PC-9 (cell line): Measurements from ENCODE around the gene PITX3. TPM values are rescaled to one million over a fixed set of nuclear protein-coding genes. Genes with fewer than 3 reads are reported as not detected.

Experiments
- BruUV-seq: library from RNA; stranded (reverse); fragments of 400-500 nt; replicated peaks from 2 replicates; lab custom pipeline; 2021; lab: Mats Ljungman, UMichigan
- CTCF ChIA-PET: fragments of 300-600 bp; sonication (Branson Sonifier 250); formaldehyde crosslinking; loops from one replicate; lab custom pipeline; 2022; ENCODE audit warnings: antibody characterized with exemption; lab: Charles Lee
- POLR2A ChIA-PET: fragments of 300-600 bp; sonication (Branson Sonifier 250); formaldehyde crosslinking; loops from one replicate; lab custom pipeline; 2022; ENCODE audit warnings: antibody characterized with exemption; ENCODE audit not compliant: unreplicated experiment; lab: Charles Lee
- DNase-seq, 2 experiments: peaks; one replicate each; pipeline versions ENCODE4 v3.0.0 to v3.0.0-alpha.2; 2015 to 2022; ENCODE audit warnings: mixed read lengths in 1 of 2
- H2AFZ ChIP-seq: fragments of 200-600 bp; sonication (generic); 2 replicates; pipeline ENCODE4 v1.8.1; 2017; ENCODE audit warnings: antibody characterized with exemption
- H3F3A ChIP-seq: fragments of 200-600 bp; sonication (generic); 2 replicates; pipeline ENCODE4 v1.8.1; 2017; ENCODE audit warnings: antibody characterized with exemption, mild to moderate bottlenecking, low read depth; ENCODE audit not compliant: insufficient read depth
- H3K27ac ChIP-seq: fragments of 200-600 bp; sonication (generic); 2 replicates; pipeline ENCODE4 v1.6.1; 2016; ENCODE audit warnings: mixed run types
- H3K27me3 ChIP-seq: fragments of 200-600 bp; sonication (generic); 2 replicates; pipeline ENCODE4 v1.6.1; 2016; ENCODE audit warnings: low read depth, mixed run types; ENCODE audit not compliant: insufficient read depth
- H3K36me3 ChIP-seq: fragments of 200-600 bp; sonication (generic); 2 replicates; pipeline ENCODE4 v1.6.1; 2016; ENCODE audit warnings: low read depth, mixed run types
- H3K4me1 ChIP-seq: fragments of 200-600 bp; sonication (generic); replicated peaks from 2 replicates; pipeline ENCODE4 v1.6.1; 2016; ENCODE audit warnings: mixed run types; ENCODE audit not compliant: insufficient read depth
- H3K4me2 ChIP-seq: fragments of 200-600 bp; sonication (generic); 2 replicates; pipeline ENCODE4 v1.6.1; 2017; ENCODE audit warnings: mixed run types
- H3K4me3 ChIP-seq: fragments of 200-600 bp; sonication (generic); 2 replicates; pipeline ENCODE4 v1.6.1; 2016; ENCODE audit warnings: mixed run types
- H3K79me2 ChIP-seq: fragments of 200-600 bp; sonication (generic); 2 replicates; pipeline ENCODE4 v1.6.1; 2017; ENCODE audit warnings: low read depth, mixed run types
- H3K9me2 ChIP-seq: fragments of 200-600 bp; sonication (generic); 2 replicates; pipeline ENCODE4 v1.8.1; 2017; ENCODE audit warnings: mild to moderate bottlenecking; ENCODE audit not compliant: insufficient read depth
- H3K9me3 ChIP-seq: fragments of 200-600 bp; sonication (generic); 2 replicates; pipeline ENCODE4 v1.8.1; 2016; ENCODE audit warnings: low read depth; ENCODE audit not compliant: insufficient read depth
- H4K20me1 ChIP-seq: fragments of 200-600 bp; sonication (generic); 2 replicates; pipeline ENCODE4 v1.8.1; 2017; ENCODE audit not compliant: insufficient read depth
- EZH2 ChIP-seq: fragments of 200-600 bp; sonication (generic); IDR thresholded peaks from 2 replicates; pipeline ENCODE4 v1.8.0; 2017; ENCODE audit warnings: antibody characterized with exemption, low read depth
- intact Hi-C: fragments of 100-400 bp; cut with micrococcal nuclease; formaldehyde crosslinking; loops from one replicate; pipeline ENCODE4 v1.10.0; 2022; ENCODE audit not compliant: unreplicated experiment
- total RNA-seq: library from RNA; stranded (reverse); gene quantifications from 2 replicates; pipeline ENCODE4 v1.2.3, GENCODE V29; 2021
- TF ChIP-seq, protein P1 (sequence below): fragments of 200-600 bp; sonication (generic); conservative IDR thresholded peaks from 2 replicates; pipeline ENCODE4 v1.6.1; 2017; ENCODE audit warnings: mixed run types, antibody characterized with exemption, mild to moderate bottlenecking, moderate library complexity

The PITX3 gene
- total RNA-seq, 1 experiment from 2014 or later = not detected

GRCh38 chr10:102234888-102235597 lies 6.3 kb downstream of the PITX3 start:
- POLR2A ChIA-PET = interaction anchor here (0.5 to 0.8 kb wide), 2 partner anchors 28 to 83 kb away, joined by 4 to 8 read pairs; no protein-coding TSS in a partner anchor
- CTCF ChIA-PET = interaction anchor here (0.6 to 0.7 kb wide), 3 partner anchors 36 to 932 kb away, joined by 6 to 12 read pairs (median 7); no protein-coding TSS in a partner anchor
- Histone ChIP-seq H3F3A (no peaks in the 10 kb centered on the region; the same call in 1 of the 2 replicates), H4K20me1 (no peaks in the 10 kb centered on the region), H3K36me3 (no peaks in the 10 kb centered on the region), H3K4me3 (no peak overlapping the region), H2AFZ (no peak overlapping the region), H3K4me2 (0 out of 2 replicates have a peak overlapping the region, but pooled peaks have one; percentile 6), H3K9me3 (no peaks in the 10 kb centered on the region), H3K9me2 (no peaks in the 10 kb centered on the region), H3K27ac (no peak overlapping the region), H3K27me3 (no peaks in the 10 kb centered on the region), H3K4me1 (0 out of 2 replicates have a peak, but pooled peaks cover 7% of the 10 kb centered on the region), H3K79me2 (no peaks in the 10 kb centered on the region)
- no peak for TF ChIP-seq EZH2
- BruUV-seq = no TSS peak
- intact Hi-C loops = loop anchor here (5.0 kb wide), 1 partner anchor 242 kb away; no protein-coding TSS in a partner anchor
- DNase-seq = no peak

GRCh38 chr10:102233997-102234396 lies 7.3 kb downstream of the PITX3 start:
- DNase-seq = no peak
- Histone ChIP-seq H4K20me1 (no peaks in the 10 kb centered on the region), H3F3A (no peaks in the 10 kb centered on the region; the same call in 1 of the 2 replicates), H3K36me3 (no peaks in the 10 kb centered on the region), H3K79me2 (no peaks in the 10 kb centered on the region), H3K4me3 (no peak overlapping the region), H3K4me2 (no peak overlapping the region), H3K27ac (no peak overlapping the region), H3K27me3 (no peaks in the 10 kb centered on the region), H2AFZ (no peak overlapping the region), H3K9me3 (no peaks in the 10 kb centered on the region), H3K4me1 (0 out of 2 replicates have a peak, but pooled peaks cover 7% of the 10 kb centered on the region), H3K9me2 (no peaks in the 10 kb centered on the region)
- intact Hi-C loops = loop anchor here (5.0 kb wide), 1 partner anchor 243 kb away; no protein-coding TSS in a partner anchor
- ChIA-PET POLR2A (no interaction called here), CTCF (interaction anchor here (0.6 kb wide), 1 partner anchor 219 kb away, joined by 12 read pairs; no protein-coding TSS in a partner anchor)
- BruUV-seq = no TSS peak
- TF ChIP-seq, protein P1, sequence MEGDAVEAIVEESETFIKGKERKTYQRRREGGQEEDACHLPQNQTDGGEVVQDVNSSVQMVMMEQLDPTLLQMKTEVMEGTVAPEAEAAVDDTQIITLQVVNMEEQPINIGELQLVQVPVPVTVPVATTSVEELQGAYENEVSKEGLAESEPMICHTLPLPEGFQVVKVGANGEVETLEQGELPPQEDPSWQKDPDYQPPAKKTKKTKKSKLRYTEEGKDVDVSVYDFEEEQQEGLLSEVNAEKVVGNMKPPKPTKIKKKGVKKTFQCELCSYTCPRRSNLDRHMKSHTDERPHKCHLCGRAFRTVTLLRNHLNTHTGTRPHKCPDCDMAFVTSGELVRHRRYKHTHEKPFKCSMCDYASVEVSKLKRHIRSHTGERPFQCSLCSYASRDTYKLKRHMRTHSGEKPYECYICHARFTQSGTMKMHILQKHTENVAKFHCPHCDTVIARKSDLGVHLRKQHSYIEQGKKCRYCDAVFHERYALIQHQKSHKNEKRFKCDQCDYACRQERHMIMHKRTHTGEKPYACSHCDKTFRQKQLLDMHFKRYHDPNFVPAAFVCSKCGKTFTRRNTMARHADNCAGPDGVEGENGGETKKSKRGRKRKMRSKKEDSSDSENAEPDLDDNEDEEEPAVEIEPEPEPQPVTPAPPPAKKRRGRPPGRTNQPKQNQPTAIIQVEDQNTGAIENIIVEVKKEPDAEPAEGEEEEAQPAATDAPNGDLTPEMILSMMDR = no peak
- no peak for TF ChIP-seq EZH2

GRCh38 chr10:102231357-102232318 lies 9.7 kb downstream of the PITX3 start:
- H3K4me1 ChIP-seq = peaks cover 11% of the 10 kb centered on the region; the same call in 1 of the 2 replicates
- TF ChIP-seq EZH2 = no peak
- TF ChIP-seq, protein P1 = peak; percentile 87
- no peaks in the 10 kb centered on the region for H4K20me1 ChIP-seq
- H3F3A ChIP-seq = peaks cover 4% of the 10 kb centered on the region; the same call in 1 of the 2 replicates
- POLR2A ChIA-PET = no interaction called here
- H3K36me3 ChIP-seq = no peaks in the 10 kb centered on the region
- peak in 1 of 2 experiments; percentile 61 for DNase-seq
- H3K9me3 ChIP-seq = no peaks in the 10 kb centered on the region
- CTCF ChIA-PET = interaction anchor here (0.5 to 3.1 kb wide), 12 partner anchors 17 to 352 kb away, joined by 3 to 17 read pairs (median 6); no protein-coding TSS in a partner anchor
- H3K27ac ChIP-seq = no peak overlapping the region
- H3K79me2 ChIP-seq = no peaks in the 10 kb centered on the region
- no TSS peak for BruUV-seq
- H3K27me3 ChIP-seq = no peaks in the 10 kb centered on the region
- intact Hi-C loops = loop anchor here (2.0 to 5.0 kb wide), 4 partner anchors 63 to 246 kb away; no protein-coding TSS in a partner anchor
- H3K9me2 ChIP-seq = no peaks in the 10 kb centered on the region
- no peak overlapping the region for H2AFZ ChIP-seq
- H3K4me3 ChIP-seq = peak overlapping the region; percentile 57; the same call in 1 of the 2 replicates
- peak overlapping the region; percentile 81 for H3K4me2 ChIP-seq
